HG02981 (cell line): Measurements from ENCODE around the gene KLC1.

Experiments
- ATAC-seq: cut with Tn5 transposase; IDR thresholded peaks from one replicate; pipeline ENCODE4 v1.9.1; 2021; ENCODE audit warnings: mild to moderate bottlenecking, moderate library complexity; ENCODE audit not compliant: unreplicated experiment

Gene KLC1

GRCh38 chr14:103688906-103689902, 60.2 kb downstream of the KLC1 start:
- ATAC-seq = no peak

- ATAC-seq = no peak
Measured at GRCh38 chr14:103690332-103690731, 61.3 kb downstream of the KLC1 start.

- peak; percentile 60 for ATAC-seq
Measured at GRCh38 chr14:103691655-103692054, 62.6 kb downstream of the KLC1 start.

GRCh38 chr14:103692159-103692558, 63.1 kb downstream of the KLC1 start:
- ATAC-seq = peak; percentile 9

- no peak for ATAC-seq
Measured at GRCh38 chr14:103692871-103693270, 63.9 kb downstream of the KLC1 start.

GRCh38 chr14:103693515-103693914, 64.5 kb downstream of the KLC1 start:
- ATAC-seq = no peak

GRCh38 chr14:103694572-103695026, 65.6 kb downstream of the KLC1 start:
- ATAC-seq = no peak

- ATAC-seq = no peak
Measured at GRCh38 chr14:103695296-103696069, 66.5 kb downstream of the KLC1 start.

- no peak for ATAC-seq
Measured at GRCh38 chr14:103696070-103696402, 67.0 kb downstream of the KLC1 start.

GRCh38 chr14:103696466-103697071, 67.6 kb downstream of the KLC1 start:
- no peak for ATAC-seq

GRCh38 chr14:103697206-103697602, 68.2 kb downstream of the KLC1 start:
- no peak for ATAC-seq

GRCh38 chr14:103697603-103698379, 68.8 kb downstream of the KLC1 start:
- ATAC-seq = no peak

- ATAC-seq = no peak
Measured at GRCh38 chr14:103698380-103699260, 69.6 kb downstream of the KLC1 start.

GRCh38 chr14:103699261-103699661, 70.2 kb downstream of the KLC1 start:
- no peak for ATAC-seq

- no peak for ATAC-seq
Measured at GRCh38 chr14:103699901-103700752, 71.1 kb downstream of the KLC1 start.

GRCh38 chr14:103700753-103701490, 71.9 kb downstream of the KLC1 start:
- no peak for ATAC-seq

GRCh38 chr14:103702095-103702494, 73.1 kb downstream of the KLC1 start:
- ATAC-seq = no peak
